Activated gamma-delta T cell (primary cell): ENCODE results near the gene NTN5.
"Not testable (repeated sequence)": the region's sequence is repeated elsewhere in the genome, so short reads cannot be mapped to it uniquely, and the experiment has no call there.

Experiments used
- DNase-seq: peaks from one replicate; lab custom pipeline; 2025; lab: John Stamatoyannopoulos, UW

The NTN5 gene

DNA sequence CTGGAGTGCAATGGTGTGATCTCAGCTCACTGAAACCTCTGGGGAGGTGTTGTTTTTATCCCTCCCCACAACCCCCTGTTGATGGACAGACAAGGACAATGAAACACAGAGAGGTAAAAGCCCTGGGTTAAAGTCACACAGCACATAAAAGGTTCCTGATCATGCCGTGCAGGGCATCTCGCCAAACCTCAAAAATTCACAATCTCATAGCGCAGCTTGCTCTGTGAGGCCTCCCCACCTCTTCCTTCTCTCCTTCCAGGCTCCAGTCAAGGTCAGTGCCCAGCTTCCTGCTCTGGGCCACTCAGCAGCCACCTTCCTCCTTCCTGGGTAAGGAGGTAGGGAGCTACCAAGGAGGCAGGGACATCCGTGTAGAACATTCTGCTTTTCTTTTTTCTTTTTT, 25.2 kb upstream of the NTN5 start:
- no peak for DNase-seq

- DNase-seq = no peak
Observed at GRCh38 chr19:48696353-48697010, 23.7 kb upstream of the NTN5 start.

DNA sequence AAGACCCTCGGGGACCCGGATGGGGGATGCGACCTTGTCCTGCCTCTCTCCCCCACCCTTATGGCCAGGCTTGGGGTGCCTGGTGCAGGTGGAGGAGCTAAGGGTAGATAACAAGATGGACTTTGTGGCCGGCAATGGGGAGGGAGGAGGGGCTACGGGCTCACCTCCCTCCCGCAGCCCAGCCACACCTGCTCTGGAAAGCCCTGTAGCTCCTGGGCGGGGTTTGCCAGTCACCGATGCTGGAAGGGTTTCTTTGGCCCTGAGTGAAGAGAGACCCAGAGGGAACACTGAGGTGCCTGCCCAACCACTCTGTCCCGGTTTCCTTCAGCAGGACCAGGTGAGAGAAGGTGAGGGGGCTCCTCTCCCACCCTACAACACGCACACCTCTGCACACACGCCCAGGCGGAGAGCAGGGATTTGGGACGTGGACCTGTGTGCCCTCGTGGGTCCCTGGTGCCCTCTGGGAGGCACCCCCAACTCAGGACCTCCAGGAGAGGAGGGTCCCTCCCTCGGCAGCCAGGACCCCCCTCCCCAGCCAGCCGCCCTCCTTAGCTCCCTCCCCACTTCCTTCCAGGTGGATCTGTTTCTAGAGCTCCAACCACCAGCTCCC, 23.0 kb upstream of the NTN5 start, which contains the start of gene FUT2:
FUT2 (plus strand) TSS at position 229 of the 610 bp plus-strand sequence. CDS start 6,986 bp downstream, outside the sequence.
- DNase-seq = no peak

GRCh38 chr19:48693629-48694028, 20.8 kb upstream of the NTN5 start:
- not testable (repeated sequence) for DNase-seq

DNA sequence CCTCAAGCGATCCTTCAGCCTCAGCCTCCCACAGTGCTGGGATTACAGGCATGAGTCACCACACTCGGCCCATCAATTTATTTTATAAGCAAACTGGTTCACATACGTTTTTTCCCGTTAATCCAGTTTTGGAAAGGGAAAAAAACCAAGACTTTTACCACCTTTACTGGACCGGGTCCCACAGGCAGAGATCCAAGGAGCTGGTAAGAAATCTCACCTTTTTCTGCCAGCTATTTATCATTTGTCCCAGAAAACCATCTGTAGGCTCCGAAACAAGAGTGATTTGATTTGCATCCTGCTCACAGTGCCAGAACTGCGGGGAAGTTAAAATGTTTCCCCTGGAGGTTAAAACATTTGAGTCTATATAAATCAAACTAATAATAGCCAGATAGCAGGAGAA, 16.6 kb upstream of the NTN5 start:
- no peak for DNase-seq

- DNase-seq = no peak
Observed at GRCh38 chr19:48687776-48688175, 15.0 kb upstream of the NTN5 start.

GRCh38 chr19:48686637-48687036, 13.8 kb upstream of the NTN5 start:
- DNase-seq = not testable (repeated sequence)

GRCh38 chr19:48686088-48686487, 13.3 kb upstream of the NTN5 start:
- DNase-seq = no peak

DNA sequence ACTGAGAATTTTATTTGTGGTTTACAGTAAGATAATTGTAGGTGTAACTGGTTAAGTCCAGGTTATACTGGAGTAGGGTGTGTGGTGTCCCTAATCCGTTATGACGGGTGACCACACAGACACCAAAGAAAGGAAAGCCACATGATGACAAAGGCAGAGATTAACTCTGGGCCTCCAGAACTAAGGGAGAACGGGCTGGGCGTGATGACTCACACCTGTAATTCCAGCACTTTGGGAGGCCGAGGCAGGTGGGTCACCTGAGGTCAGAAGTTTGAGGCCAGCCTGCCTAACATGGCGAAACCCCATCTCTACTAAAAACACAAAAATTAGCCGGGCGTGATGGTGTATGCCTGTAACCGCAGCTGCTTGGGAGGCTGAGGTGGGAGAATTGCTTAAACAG, 12.8 kb upstream of the NTN5 start:
- no peak for DNase-seq

DNA sequence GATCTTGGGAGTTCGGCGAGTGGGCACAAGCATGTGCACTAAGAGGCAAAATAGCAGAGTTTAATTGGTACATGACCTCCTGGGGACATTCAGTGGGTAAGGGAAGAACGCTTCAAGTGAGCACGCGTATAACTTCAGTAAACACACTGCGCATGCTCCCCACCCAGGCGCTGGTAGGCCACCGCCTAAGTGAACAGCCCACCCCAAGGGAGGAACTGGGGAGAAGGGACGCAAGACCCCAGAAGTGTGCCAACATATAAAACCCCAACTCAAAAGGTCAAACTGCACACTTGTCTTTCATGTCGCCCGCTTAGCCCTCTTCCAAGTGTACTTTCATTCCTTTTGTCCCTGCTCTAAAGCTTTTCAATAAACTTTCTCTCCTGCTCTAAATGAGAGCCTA, 10.5 kb upstream of the NTN5 start:
- DNase-seq = no peak

DNA sequence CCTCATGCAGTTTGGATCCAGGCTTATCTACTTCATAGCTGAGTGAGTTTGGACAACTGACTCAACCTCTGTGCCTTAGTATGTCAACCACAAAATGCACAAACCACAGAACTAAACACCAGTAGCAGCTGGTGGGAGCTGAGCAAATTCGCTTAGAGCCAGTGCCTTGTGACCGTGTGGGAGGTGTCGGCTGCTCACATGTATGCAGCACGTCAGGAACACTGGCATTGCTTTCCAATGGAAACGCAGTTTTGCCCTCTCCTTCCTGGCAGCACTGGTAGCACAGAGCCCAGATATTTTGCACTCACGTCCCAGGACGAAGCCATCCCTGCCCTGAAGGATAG, 8.3 kb upstream of the NTN5 start:
- no peak for DNase-seq

- no peak for DNase-seq
Observed at GRCh38 chr19:48680436-48681126, 7.8 kb upstream of the NTN5 start.

DNA sequence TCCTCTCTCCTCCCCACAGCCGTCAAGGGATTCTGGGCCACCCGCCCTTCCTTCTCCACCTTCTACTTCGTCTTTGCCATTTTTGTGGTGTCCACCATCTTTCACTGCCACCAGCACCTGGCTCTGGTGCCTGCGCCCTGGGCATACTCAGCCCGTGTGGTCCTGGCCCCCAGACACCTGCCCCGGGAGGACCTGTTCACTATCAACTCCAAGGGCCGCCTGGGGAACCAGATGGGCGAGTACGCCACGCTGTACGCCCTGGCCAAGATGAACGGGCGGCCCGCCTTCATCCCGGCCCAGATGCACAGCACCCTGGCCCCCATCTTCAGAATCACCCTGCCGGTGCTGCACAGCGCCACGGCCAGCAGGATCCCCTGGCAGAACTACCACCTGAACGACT, 7.2 kb upstream of the NTN5 start:
- DNase-seq = not testable (repeated sequence)

DNA sequence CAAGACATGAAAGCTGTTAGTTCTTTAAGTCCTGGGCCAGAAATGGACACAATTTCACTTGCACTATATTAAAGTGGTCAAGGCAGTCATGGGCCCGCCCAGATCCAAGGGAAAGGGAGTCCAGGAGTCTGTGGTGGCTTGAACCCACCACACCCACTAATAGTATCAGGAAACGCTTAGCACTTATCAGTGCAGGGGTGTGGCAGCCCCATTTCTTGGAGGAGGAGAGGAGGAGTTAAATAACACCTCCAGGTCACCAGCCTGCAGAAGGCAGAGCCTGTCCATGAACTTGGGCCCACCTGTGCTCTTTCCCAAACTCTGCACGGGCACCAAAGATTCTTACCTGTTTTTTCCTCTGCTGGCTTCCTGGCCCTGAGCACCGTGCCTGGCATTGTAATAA, 5.4 kb upstream of the NTN5 start:
- DNase-seq = no peak

- no peak for DNase-seq
Observed at GRCh38 chr19:48676887-48677286, 4.1 kb upstream of the NTN5 start.

DNA sequence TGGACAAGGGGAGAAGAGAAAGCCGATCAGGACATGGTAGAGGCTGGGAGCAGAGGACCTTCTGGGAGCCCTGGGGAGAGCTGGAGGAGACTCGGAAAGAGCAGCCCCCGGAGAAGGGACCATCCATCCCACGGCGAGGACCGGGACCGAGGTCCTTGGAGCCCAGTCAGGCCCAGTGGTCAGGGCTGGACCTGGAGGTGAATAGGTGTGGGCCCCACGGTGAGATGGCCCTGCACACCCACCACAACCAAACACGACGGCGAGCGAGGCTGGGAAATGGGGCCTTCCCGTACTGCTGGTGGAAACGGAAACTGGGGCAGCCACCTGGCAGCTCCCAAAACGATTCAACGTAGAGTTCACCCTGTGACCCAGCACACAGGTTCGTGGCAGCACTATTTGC, 3.7 kb upstream of the NTN5 start:
- no peak for DNase-seq

- DNase-seq = no peak
Observed at GRCh38 chr19:48674921-48675824, 2.4 kb upstream of the NTN5 start.

DNA sequence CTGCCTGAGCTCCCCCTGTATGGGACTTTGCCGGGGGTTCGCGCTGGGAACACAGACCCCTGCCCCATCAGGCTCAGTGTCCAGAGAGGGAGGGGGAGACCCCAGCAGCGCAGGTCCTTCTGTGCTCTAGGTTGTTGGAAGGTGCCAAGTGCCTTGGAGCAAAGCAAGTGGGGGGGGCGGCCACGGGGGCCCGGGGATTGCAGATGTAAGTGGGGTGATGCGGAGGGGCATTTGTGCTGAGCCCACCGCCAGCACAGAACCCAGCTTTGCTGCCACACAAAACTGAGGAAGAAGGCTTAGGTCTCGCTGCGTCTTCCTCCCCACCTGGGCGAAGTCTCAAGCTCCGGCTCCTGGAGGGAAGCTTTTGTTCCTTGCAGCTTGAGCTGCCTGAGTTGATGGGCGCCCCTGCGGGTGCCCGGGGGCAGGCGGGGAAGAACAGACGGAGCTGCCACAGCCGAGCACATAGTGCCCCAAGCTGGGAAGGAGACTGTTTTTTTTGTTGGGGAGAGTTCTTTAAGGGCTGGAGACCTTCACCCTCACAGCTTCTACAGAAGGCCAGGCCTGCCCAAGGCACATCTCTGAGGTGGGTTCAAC, 1.5 kb upstream of the NTN5 start:
- no peak for DNase-seq

DNA sequence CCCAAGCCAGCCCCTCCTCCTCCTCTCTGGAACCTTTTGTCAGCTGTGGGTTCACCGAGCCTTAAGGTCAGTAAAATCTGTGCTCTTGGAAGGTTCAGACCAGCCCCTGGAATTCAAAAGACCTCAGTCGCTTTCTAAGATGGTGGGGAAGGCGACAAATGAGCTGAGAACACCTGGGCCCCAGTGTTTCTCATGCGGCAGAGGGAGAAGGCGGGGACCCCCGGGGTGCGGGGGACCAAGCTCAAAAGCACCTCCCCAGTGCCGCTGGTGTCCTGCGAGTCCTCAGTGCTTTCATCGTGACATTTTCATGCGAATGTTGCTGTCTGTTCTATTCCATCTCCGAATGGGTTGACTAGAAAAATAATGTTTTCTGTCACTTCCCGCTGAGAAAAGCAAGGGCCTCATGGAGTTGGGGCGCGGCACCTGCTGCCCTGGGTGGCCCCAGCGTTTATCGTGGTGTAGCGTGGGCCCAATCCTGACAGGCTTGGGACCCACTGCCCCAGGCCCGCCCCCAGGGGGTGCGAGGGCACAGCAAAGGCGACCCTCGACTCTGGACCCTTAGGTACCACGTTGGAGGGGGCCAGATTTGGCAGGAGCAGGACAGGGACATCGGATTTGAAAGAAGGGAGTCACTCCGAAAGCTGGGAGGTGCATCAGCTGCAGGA, 751 bp upstream of the NTN5 start:
- no peak for DNase-seq

- DNase-seq = no peak
Observed at GRCh38 chr19:48671446-48671995, 1.3 kb downstream of the NTN5 start.
